Body of pancreas (tissue), 4 donors: Measurements from ENCODE around the gene CAMTA1. TPM values are rescaled to one million over a fixed set of nuclear protein-coding genes. Genes with fewer than 3 reads are reported as not detected.

Source experiments
- ATAC-seq: fragments of 150-250 bp; one replicate; pipeline ENCODE4 v1.9.1; 2016
- DNase-seq, 4 donors: peaks; one replicate each; pipeline ENCODE4 v3.0.0-alpha.2; 2019
- H3K27ac ChIP-seq, 4 donors: fragments of 200-600 bp; sonication (generic); 1 replicate in 3 of 4; 2 replicates in 1 of 4; pipeline versions ENCODE4 v1.5.1 to v1.6.1; 2016 to 2019; ENCODE audit warnings: mild to moderate bottlenecking in 1 of 4, mixed read lengths in 1 of 4, moderate library complexity in 1 of 4
- H3K27me3 ChIP-seq, 2 donors: fragments of 200-600 bp; sonication (generic); one replicate each; pipeline ENCODE4 v1.6.0; 2016; ENCODE audit warnings: mild to moderate bottlenecking in 1 of 2
- H3K36me3 ChIP-seq, 2 donors: fragments of 200-600 bp; sonication (generic); replicated peaks in 1 of 2; 2 replicates each; pipeline ENCODE4 v1.5.1; 2016; ENCODE audit warnings: low read depth in 2 of 2; ENCODE audit not compliant: insufficient read depth in 1 of 2
- H3K4me1 ChIP-seq: fragments of 200-600 bp; sonication (generic); one replicate; pipeline ENCODE4 v1.6.0; 2016
- H3K4me3 ChIP-seq, 2 donors: fragments of 200-600 bp; sonication (generic); 1 replicate in 1 of 2; 2 replicates in 1 of 2; pipeline ENCODE4 v1.5.1; 2016 to 2019
- H3K9me3 ChIP-seq, 3 donors: fragments of 200-600 bp; sonication (generic); 1 replicate in 2 of 3; 2 replicates in 1 of 3; pipeline ENCODE4 v1.5.1; 2016
- POLR2A ChIP-seq, 3 donors: fragments of 450-650 bp; IDR thresholded peaks; one replicate each; pipeline ENCODE4 v1.6.1; 2016; ENCODE audit warnings: antibody characterized with exemption in 3 of 3, mild to moderate bottlenecking in 2 of 3
- WGBS, 2 donors: methylation state at CpG; one replicate each; pipeline ENCODE4 v1.1.5; 2017; 5-methylcytosine and 5-hydroxymethylcytosine counted together
- intact Hi-C: fragments of 100-400 bp; cut with DNase I; formaldehyde crosslinking; loops from one replicate; pipeline ENCODE4 v1.15.1; 2023
- total RNA-seq, 2 donors: library from RNA; depleted of rRNA; stranded (reverse); fragments of >200 nt; gene quantifications; one replicate each; pipeline ENCODE4 v1.1.0, GENCODE V29; 2016
- TF ChIP-seq, protein P1 (sequence below), 7 experiments: fragments of 450-650 bp in 4 of 7; fragments of 200-600 bp in 3 of 7; sonication (generic) in 3 of 7; IDR thresholded peaks; one replicate each; pipeline ENCODE4 v1.5.1; 2016 to 2019; ENCODE audit warnings: antibody characterized with exemption in 7 of 7

The CAMTA1 gene
- total RNA-seq, 2 donors from 2014 or later: 36.3 to 59.7 TPM

DNA sequence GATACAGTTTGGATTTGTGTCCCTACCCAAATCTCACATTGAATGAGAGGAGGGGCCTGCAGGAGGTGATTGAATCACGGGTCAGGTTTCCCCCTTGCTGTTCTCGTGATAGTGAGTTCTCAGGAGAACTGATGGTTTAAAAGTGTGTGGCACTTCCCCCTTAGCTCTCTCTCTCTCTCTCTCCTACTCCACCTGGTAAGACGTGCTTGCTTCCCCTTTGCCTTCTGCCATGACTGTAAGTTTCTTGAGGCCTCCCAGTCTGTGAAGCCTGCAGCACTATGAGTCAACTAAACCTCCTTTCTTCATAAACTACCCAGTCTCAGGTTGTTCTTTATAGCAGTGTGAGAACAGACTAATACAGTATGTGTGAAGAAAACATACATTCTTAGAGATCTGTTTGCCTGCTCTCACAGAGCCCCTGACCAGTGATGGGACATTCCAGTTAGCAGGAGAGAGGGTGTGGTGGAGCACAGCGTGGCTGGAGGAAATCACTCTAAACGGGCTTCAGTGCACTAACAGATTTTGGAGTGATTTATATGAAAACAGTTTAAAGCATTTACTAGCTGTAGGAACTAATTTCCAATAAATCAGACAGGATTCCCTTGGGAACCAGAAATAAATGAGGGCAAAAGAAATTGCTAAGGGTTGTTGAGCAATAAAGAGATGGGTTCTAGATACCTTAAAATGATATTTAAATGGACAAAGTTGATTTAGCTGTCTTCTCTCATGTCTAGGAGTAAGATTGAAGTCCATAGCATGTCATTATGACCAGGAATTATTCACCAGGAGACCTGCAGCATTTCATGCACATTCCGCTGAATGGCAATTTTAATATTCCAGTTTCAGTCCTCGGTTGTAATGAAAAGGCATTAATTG is 411.0 kb downstream of the CAMTA1 start:
- WGBS, 2 donors: 56 to 59% methylated on average over 7 of the region's 7 CpGs
- DNase-seq: no peak
- intact Hi-C loops: no loop called here
- H3K36me3 ChIP-seq: no peaks in the 10 kb centered on the region
- H3K4me3 ChIP-seq: no peak overlapping the region
- no peaks in the 10 kb centered on the region for H3K9me3 ChIP-seq
- ATAC-seq: no peak
- no peaks in the 10 kb centered on the region for H3K27me3 ChIP-seq
- TF ChIP-seq, protein P1, sequence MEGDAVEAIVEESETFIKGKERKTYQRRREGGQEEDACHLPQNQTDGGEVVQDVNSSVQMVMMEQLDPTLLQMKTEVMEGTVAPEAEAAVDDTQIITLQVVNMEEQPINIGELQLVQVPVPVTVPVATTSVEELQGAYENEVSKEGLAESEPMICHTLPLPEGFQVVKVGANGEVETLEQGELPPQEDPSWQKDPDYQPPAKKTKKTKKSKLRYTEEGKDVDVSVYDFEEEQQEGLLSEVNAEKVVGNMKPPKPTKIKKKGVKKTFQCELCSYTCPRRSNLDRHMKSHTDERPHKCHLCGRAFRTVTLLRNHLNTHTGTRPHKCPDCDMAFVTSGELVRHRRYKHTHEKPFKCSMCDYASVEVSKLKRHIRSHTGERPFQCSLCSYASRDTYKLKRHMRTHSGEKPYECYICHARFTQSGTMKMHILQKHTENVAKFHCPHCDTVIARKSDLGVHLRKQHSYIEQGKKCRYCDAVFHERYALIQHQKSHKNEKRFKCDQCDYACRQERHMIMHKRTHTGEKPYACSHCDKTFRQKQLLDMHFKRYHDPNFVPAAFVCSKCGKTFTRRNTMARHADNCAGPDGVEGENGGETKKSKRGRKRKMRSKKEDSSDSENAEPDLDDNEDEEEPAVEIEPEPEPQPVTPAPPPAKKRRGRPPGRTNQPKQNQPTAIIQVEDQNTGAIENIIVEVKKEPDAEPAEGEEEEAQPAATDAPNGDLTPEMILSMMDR (IDR thresholded peaks at IDR 0.05): no peak
- TF ChIP-seq POLR2A (IDR thresholded peaks at IDR 0.05): no peak
- H3K27ac ChIP-seq: no peak overlapping the region
- H3K4me1 ChIP-seq: no peaks in the 10 kb centered on the region

DNA sequence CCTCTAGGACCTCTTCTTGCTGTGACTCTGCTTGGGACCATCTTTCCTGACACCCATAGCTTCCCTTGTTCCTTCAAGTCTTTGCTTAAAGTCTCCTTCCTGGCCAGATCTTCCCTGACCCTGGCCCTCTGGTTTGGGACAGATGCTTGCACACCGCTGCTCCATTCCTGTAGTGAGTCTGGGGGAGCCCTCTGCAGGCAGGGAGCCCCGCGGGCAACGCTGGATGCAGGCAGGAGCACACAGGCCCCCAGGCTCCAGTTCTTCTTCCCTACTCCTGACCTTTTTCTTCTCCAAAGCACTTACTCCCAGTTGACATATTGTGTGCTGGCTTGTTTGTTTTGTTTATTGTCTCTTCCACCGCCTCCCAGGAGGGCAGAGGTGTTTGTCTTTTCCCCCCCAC is 413.4 kb downstream of the CAMTA1 start:
- TF ChIP-seq, protein P1 (IDR thresholded peaks at IDR 0.05): no peak
- no peak for TF ChIP-seq POLR2A (IDR thresholded peaks at IDR 0.05)

DNA sequence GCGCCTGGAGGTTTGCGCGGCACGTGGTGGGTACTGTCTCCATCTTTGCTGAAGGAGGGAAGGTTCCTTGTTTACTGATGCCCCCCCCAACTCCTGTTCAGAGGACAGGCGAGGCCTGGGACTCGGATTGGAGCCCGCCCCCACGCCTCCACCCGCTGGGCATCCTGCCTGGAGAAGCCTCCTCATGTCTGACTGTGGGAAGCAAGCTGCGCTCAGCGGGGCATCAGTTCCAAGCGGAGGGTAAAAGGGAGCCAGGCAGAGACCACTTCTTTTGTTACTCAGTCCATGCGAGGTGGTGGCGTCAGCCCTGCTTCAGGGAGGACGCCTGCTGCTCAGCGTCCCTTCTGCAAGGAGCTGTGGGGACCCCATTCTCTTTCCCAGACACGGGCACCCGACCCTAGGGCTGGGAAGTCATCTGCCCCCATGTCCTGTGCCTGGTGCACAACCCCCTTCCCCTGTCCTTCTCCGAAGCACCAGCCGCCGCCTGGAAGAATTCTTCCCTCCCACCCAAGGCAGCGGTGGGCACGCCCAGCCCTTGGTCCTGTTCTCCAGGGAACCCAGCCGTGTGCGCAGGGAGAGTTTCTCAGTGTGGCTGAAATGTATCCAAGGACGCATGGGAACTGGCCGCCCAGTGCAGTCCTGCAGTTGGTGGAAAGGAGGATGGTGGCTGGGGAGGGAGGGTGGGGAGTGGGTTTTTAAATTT is 414.0 kb downstream of the CAMTA1 start:
- WGBS, 2 donors: 9 to 31% methylated on average over 16 to 27 of the region's 27 CpGs
- no peaks in the 10 kb centered on the region for H3K9me3 ChIP-seq
- H3K4me1 ChIP-seq: no peaks in the 10 kb centered on the region
- H3K4me3 ChIP-seq: no peak overlapping the region
- intact Hi-C loops: no loop called here
- H3K27ac ChIP-seq: no peak overlapping the region
- DNase-seq: no peak
- no peak for ATAC-seq
- TF ChIP-seq POLR2A (IDR thresholded peaks at IDR 0.05): no peak
- TF ChIP-seq, protein P1 (IDR thresholded peaks at IDR 0.05): no peak
- no peaks in the 10 kb centered on the region for H3K27me3 ChIP-seq
- no peaks in the 10 kb centered on the region for H3K36me3 ChIP-seq

More for the DNA sequence above, 413.4 kb downstream of the CAMTA1 start:
- no peaks in the 10 kb centered on the region for H3K36me3 ChIP-seq
- no peak overlapping the region for H3K27ac ChIP-seq
- no peaks in the 10 kb centered on the region for H3K4me1 ChIP-seq
- H3K27me3 ChIP-seq: no peaks in the 10 kb centered on the region
- WGBS, 2 donors: 46 to 47% methylated on average over 5 of the region's 5 CpGs
- H3K4me3 ChIP-seq: no peak overlapping the region
- intact Hi-C loops: no loop called here
- ATAC-seq: no peak
- no peak for DNase-seq
- H3K9me3 ChIP-seq: no peaks in the 10 kb centered on the region

DNA sequence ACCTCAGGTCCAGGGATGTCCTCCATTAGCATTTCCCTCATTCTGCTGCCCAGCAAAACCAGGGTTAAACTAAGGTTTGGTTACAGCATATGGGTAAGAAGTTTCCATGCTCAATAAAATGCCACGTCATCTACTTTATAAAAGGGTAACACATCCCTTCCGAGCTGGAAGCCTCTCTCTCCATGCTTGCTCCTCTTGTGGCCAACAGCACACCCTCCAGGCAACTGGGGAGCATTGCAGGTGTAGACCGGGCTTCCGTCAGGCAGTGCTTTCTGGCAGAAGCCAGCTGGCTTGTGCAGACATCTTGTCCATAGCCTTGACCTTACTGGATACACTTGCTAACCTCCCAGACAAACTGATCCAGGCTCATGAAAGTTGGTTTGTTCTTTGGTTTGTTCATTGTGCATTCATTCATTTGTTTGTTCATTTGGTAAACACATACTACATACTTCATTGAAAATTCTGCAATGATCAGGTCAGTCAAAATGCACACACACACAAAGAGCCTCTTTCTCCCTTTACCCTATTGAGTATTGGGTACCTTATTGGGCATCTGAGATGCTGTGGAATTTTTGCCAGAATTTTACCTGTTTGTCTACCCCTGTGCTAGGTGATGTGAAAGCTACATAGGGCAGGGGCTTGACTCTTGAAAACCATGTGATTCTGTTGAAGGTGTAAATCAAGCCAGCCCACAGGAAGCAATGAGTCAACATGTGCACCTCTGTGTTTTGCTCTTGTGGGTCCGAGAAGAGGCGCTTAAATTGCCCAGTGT is 422.8 kb downstream of the CAMTA1 start:
- Histone ChIP-seq H3K9me3 (no peaks in the 10 kb centered on the region), H3K4me1 (no peaks in the 10 kb centered on the region), H3K27me3 (no peaks in the 10 kb centered on the region), H3K4me3 (no peak overlapping the region), H3K36me3 (no peaks in the 10 kb centered on the region), H3K27ac (no peak overlapping the region)
- peak; percentile 42 for ATAC-seq
- TF ChIP-seq POLR2A (IDR thresholded peaks at IDR 0.05): no peak
- TF ChIP-seq, protein P1 (IDR thresholded peaks at IDR 0.05): peak in 6 of 7 experiments; percentile 45 to 71 (median 56)
- intact Hi-C loops: no loop called here
- DNase-seq: peak; percentile 37 to 62 (median 51)
- WGBS, 2 donors: 22 to 24% methylated on average over 6 of the region's 6 CpGs
